PC-9 (cell line): ENCODE data around the gene PRSS56. TPM values are rescaled to one million over a fixed set of nuclear protein-coding genes. Genes with fewer than 3 reads are reported as not detected.

Experiments used
- BruUV-seq: library from RNA; stranded (reverse); fragments of 400-500 nt; replicated peaks from 2 replicates; lab custom pipeline; 2021; lab: Mats Ljungman, UMichigan
- CTCF ChIA-PET: fragments of 300-600 bp; sonication (Branson Sonifier 250); formaldehyde crosslinking; loops from one replicate; lab custom pipeline; 2022; ENCODE audit warnings: antibody characterized with exemption; lab: Charles Lee
- POLR2A ChIA-PET: fragments of 300-600 bp; sonication (Branson Sonifier 250); formaldehyde crosslinking; loops from one replicate; lab custom pipeline; 2022; ENCODE audit warnings: antibody characterized with exemption; ENCODE audit not compliant: unreplicated experiment; lab: Charles Lee
- DNase-seq, 2 experiments: peaks; one replicate each; pipeline versions ENCODE4 v3.0.0 to v3.0.0-alpha.2; 2015 to 2022; ENCODE audit warnings: mixed read lengths in 1 of 2
- H2AFZ ChIP-seq: fragments of 200-600 bp; sonication (generic); 2 replicates; pipeline ENCODE4 v1.8.1; 2017; ENCODE audit warnings: antibody characterized with exemption
- H3F3A ChIP-seq: fragments of 200-600 bp; sonication (generic); 2 replicates; pipeline ENCODE4 v1.8.1; 2017; ENCODE audit warnings: antibody characterized with exemption, mild to moderate bottlenecking, low read depth; ENCODE audit not compliant: insufficient read depth
- H3K27ac ChIP-seq: fragments of 200-600 bp; sonication (generic); 2 replicates; pipeline ENCODE4 v1.6.1; 2016; ENCODE audit warnings: mixed run types
- H3K27me3 ChIP-seq: fragments of 200-600 bp; sonication (generic); 2 replicates; pipeline ENCODE4 v1.6.1; 2016; ENCODE audit warnings: low read depth, mixed run types; ENCODE audit not compliant: insufficient read depth
- H3K36me3 ChIP-seq: fragments of 200-600 bp; sonication (generic); 2 replicates; pipeline ENCODE4 v1.6.1; 2016; ENCODE audit warnings: low read depth, mixed run types
- H3K4me1 ChIP-seq: fragments of 200-600 bp; sonication (generic); replicated peaks from 2 replicates; pipeline ENCODE4 v1.6.1; 2016; ENCODE audit warnings: mixed run types; ENCODE audit not compliant: insufficient read depth
- H3K4me2 ChIP-seq: fragments of 200-600 bp; sonication (generic); 2 replicates; pipeline ENCODE4 v1.6.1; 2017; ENCODE audit warnings: mixed run types
- H3K4me3 ChIP-seq: fragments of 200-600 bp; sonication (generic); 2 replicates; pipeline ENCODE4 v1.6.1; 2016; ENCODE audit warnings: mixed run types
- H3K79me2 ChIP-seq: fragments of 200-600 bp; sonication (generic); 2 replicates; pipeline ENCODE4 v1.6.1; 2017; ENCODE audit warnings: low read depth, mixed run types
- H3K9me2 ChIP-seq: fragments of 200-600 bp; sonication (generic); 2 replicates; pipeline ENCODE4 v1.8.1; 2017; ENCODE audit warnings: mild to moderate bottlenecking; ENCODE audit not compliant: insufficient read depth
- H3K9me3 ChIP-seq: fragments of 200-600 bp; sonication (generic); 2 replicates; pipeline ENCODE4 v1.8.1; 2016; ENCODE audit warnings: low read depth; ENCODE audit not compliant: insufficient read depth
- H4K20me1 ChIP-seq: fragments of 200-600 bp; sonication (generic); 2 replicates; pipeline ENCODE4 v1.8.1; 2017; ENCODE audit not compliant: insufficient read depth
- CTCF ChIP-seq: fragments of 200-600 bp; sonication (generic); conservative IDR thresholded peaks from 2 replicates; pipeline ENCODE4 v1.6.1; 2017; ENCODE audit warnings: mixed run types, antibody characterized with exemption, mild to moderate bottlenecking, moderate library complexity
- EZH2 ChIP-seq: fragments of 200-600 bp; sonication (generic); IDR thresholded peaks from 2 replicates; pipeline ENCODE4 v1.8.0; 2017; ENCODE audit warnings: antibody characterized with exemption, low read depth
- intact Hi-C: fragments of 100-400 bp; cut with micrococcal nuclease; formaldehyde crosslinking; loops from one replicate; pipeline ENCODE4 v1.10.0; 2022; ENCODE audit not compliant: unreplicated experiment
- total RNA-seq: library from RNA; stranded (reverse); gene quantifications from 2 replicates; pipeline ENCODE4 v1.2.3, GENCODE V29; 2021

PRSS56 gene
- total RNA-seq, 1 experiment from 2014 or later, result not detected

GRCh38 chr2:232491139-232491780 is 28.9 kb upstream of the PRSS56 start:
- H3F3A ChIP-seq, result no peaks in the 10 kb centered on the region
- H3K4me3 ChIP-seq, result no peak overlapping the region
- intact Hi-C loops, result no loop called here
- no peaks in the 10 kb centered on the region for H3K36me3 ChIP-seq
- BruUV-seq, result no TSS peak
- peaks cover 15% of the 10 kb centered on the region; the same call in 1 of the 2 replicates for H3K27me3 ChIP-seq
- no peak for DNase-seq
- no peaks in the 10 kb centered on the region for H4K20me1 ChIP-seq
- H3K4me1 ChIP-seq, result no peaks in the 10 kb centered on the region
- ChIA-PET POLR2A (no interaction called here), CTCF (no interaction called here)
- no peaks in the 10 kb centered on the region for H3K79me2 ChIP-seq
- H3K9me2 ChIP-seq, result no peaks in the 10 kb centered on the region
- no peak overlapping the region for H2AFZ ChIP-seq
- no peak overlapping the region for H3K4me2 ChIP-seq
- TF ChIP-seq CTCF (no peak), EZH2 (no peak)
- H3K27ac ChIP-seq, result no peak overlapping the region
- H3K9me3 ChIP-seq, result no peaks in the 10 kb centered on the region

- Histone ChIP-seq H2AFZ (no peak overlapping the region), H3K4me1 (no peaks in the 10 kb centered on the region), H3K79me2 (no peaks in the 10 kb centered on the region), H3K27ac (no peak overlapping the region), H3K4me2 (no peak overlapping the region), H3K9me3 (no peaks in the 10 kb centered on the region), H3F3A (no peaks in the 10 kb centered on the region), H4K20me1 (no peaks in the 10 kb centered on the region), H3K9me2 (no peaks in the 10 kb centered on the region), H3K4me3 (no peak overlapping the region), H3K36me3 (no peaks in the 10 kb centered on the region), H3K27me3 (peaks cover 15% of the 10 kb centered on the region; the same call in 1 of the 2 replicates)
- no peak for DNase-seq
- ChIA-PET POLR2A (no interaction called here), CTCF (no interaction called here)
- intact Hi-C loops, result no loop called here
- no peak for TF ChIP-seq CTCF
- no peak for TF ChIP-seq EZH2
- BruUV-seq, result no TSS peak
Measured at GRCh38 chr2:232492236-232492848, 27.8 kb upstream of the PRSS56 start.

DNA sequence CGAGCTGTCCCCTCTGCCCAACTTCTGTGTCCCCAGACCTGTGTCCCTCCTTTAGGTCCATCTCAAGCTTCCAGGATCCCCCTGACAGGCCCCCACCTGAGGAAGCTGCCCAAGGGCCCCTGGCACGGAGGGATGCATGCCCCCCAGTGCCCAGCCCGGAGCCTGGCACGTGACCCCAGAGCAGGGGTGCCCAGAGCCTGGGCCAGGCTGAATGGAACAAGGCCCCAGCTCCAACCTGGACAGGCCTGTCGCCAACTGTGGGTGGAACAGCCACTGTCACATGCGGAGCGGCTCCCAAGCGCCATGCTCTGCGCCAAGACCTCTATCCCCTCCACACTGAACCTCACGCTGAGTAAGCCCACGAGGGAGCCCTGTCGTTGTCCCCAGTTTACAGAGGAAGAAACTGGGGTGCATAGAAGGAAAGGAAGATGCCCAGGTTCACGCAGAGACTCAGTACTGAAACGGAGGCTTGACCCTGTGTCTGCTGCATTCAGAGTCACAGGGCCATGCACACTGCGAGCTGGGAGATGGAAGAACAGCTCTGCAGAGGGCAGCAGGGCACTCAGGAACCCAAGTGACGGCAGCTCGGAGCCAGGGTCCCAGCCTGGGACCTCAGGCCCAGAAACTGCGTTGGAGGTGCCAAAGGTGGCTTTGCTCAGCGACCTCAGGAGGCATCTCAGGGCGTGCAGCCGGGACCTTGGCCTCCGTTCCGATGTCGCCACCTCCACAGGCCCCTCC is 27.1 kb upstream of the PRSS56 start:
- CTCF ChIA-PET, result no interaction called here

More for the DNA sequence above, 27.1 kb upstream of the PRSS56 start:
- no TSS peak for BruUV-seq
- Histone ChIP-seq H3K9me3 (no peaks in the 10 kb centered on the region), H4K20me1 (no peaks in the 10 kb centered on the region), H3K4me1 (no peaks in the 10 kb centered on the region), H3K27me3 (peaks cover 20% of the 10 kb centered on the region; the same call in 1 of the 2 replicates), H3K4me2 (no peak overlapping the region), H3K36me3 (no peaks in the 10 kb centered on the region), H3F3A (no peaks in the 10 kb centered on the region), H3K27ac (no peak overlapping the region), H2AFZ (no peak overlapping the region), H3K4me3 (no peak overlapping the region), H3K79me2 (no peaks in the 10 kb centered on the region), H3K9me2 (no peaks in the 10 kb centered on the region)
- DNase-seq, result no peak
- POLR2A ChIA-PET, result no interaction called here
- intact Hi-C loops, result no loop called here
- no peak for TF ChIP-seq CTCF
- TF ChIP-seq EZH2, result no peak
